Erythroblast (primary cell): ENCODE results near the gene KRT76.

Experiments
- GATA1 ChIP-seq: IDR thresholded peaks from 2 replicates; pipeline ENCODE4 v1.6.1; 2011; ENCODE audit warnings: low read depth, mild to moderate bottlenecking, control low read depth, low read length, moderate library complexity
- POLR2A ChIP-seq: IDR thresholded peaks from 2 replicates; pipeline ENCODE4 v1.6.1; 2011; ENCODE audit warnings: mild to moderate bottlenecking, low read length

GRCh38 chr12:52795694-52796428 is 18.7 kb upstream of the KRT76 start, which contains the start of gene KRT3:
- TF ChIP-seq POLR2A (no peak), GATA1 (no peak)
